Stimulated activated CD4-positive, alpha-beta T cell treated with anti-CD3 and anti-CD28 coated beads, Interleukin-2, amount 100 ng/mL, for 48 hours (primary cell): Measurements from ENCODE around the gene SDF2L1.
"Not testable (repeated sequence)": the region's sequence is repeated elsewhere in the genome, so short reads cannot be mapped to it uniquely, and the experiment has no call there.

Experiments
- DNase-seq, 2 donors: peaks; one replicate each; pipeline ENCODE4 v3.0.0-alpha.2; 2020

SDF2L1 gene, protein sequence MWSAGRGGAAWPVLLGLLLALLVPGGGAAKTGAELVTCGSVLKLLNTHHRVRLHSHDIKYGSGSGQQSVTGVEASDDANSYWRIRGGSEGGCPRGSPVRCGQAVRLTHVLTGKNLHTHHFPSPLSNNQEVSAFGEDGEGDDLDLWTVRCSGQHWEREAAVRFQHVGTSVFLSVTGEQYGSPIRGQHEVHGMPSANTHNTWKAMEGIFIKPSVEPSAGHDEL

DNA sequence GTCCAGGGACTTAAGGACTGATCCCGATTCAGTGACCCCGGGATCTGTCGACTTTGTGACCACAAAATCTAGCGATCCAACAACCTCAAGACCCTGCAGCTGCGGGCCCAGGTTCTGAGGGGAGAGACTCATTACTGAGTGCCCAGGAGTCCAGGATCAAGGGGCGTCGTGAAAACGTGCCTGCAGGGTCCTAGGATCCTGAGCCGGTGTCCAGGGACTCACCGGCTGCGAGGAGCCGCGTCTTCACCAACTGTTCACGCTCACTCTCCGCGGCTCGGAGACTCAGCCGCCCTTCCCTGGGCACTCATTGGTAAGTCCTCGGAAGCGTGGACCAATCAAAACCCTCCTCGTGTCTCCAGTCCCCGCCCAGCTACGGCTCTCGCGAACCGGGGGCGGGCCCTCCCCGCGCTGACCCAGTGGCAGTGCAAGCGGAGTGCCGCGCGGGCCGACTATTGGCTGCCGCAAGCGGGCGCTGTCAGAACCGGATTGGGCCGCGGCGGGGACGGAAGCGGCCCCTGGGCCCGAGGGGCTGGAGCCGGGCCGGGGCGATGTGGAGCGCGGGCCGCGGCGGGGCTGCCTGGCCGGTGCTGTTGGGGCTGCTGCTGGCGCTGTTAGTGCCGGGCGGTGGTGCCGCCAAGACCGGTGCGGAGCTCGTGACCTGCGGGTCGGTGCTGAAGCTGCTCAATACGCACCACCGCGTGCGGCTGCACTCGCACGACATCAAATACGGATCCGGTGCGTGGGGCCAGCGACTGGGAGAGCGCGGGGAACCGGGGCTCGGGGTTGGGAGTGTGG lies at the start of gene SDF2L1:
Gene SDF2L1 (plus strand): TSS at position 514 of the 795 bp plus-strand sequence. CDS start 35 bp downstream, at position 549.
- DNase-seq, result peak; percentile 97

DNA sequence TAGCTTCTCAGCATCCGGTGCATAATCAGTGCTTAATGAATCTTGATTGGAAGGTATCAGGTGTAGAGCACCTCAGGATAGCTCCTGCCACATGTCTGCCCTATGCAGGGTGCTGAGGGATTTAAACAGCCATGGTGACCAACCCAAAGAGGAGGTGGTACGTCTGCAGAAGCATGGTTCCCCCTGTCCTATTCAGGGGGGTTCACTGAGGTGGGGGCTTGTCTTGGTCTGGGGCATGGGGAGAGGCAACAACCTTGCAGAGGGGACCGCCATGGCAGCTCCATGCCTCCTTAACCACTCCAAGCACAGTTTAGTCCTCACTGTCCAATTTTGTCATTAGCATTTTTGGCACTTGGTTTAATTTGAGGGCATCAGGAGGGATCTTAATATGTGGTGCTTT lies 49.7 kb upstream of the SDF2L1 start:
- DNase-seq, result no peak

DNA sequence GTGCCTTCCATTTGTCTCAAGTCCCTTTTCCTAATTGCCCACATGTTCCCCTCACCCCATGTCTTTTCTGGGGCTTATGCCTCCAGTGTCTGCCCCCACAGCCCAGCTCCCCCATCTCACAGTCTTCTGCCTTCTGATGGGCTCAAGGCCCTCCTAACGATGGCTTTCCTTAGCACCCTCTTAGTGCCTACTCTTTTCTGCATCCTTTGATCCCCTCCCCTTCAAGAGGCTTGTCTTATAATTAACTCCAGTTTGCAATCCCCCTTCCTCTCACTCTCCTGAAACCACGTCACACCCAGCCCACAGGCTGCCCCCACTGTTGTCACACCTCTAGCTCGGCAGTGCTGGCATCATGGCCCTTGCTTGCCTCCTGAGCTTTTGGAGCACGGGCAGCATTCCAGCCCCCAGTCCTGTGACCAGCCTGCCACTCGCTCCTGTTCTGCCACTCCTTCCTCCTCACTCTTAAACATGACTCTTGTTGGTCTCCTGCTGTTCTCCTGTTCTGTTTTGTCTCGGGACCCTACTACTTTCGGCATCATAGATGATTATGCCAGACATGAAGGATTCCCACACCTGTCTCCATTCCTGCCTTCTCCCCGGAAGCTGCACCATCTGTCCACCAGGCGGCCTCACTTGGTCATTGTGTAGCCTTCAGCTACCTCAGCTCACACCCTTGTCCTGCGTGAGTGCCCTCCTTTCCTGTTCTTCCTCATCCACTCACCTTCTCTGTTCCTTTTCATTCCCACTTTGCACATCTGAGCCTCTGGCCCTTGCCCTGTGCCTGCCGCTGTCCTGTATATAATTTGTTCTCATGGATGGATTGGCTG lies 48.5 kb upstream of the SDF2L1 start:
- no peak for DNase-seq

DNA sequence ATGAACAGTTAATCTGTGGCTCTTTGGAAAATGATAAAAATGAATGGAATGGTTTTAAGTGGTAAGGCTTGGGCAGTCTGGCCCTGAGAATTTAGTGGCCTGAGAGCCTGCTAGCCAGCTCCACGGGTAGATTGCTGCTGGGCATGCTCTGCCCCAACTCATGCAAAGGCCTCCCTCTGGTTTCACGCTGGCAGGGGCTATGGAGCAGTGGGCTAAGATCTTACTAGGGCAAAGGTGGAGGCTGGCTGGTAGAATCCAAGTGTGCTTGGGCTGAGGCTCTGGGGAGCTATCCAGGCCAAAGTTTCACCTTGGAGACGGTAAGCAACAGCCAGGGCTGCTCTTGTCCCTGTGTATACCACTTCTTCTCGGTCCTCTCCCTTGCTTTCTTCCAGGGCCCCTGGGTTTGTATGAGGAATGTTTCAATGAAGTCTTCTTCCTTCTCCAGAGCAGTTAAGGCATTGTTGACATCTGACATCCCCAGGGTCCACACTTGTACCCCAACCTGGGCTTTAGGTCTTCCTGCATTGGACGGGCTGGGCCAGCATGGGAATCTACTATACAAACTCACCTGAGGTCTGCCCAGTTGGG lies 47.1 kb upstream of the SDF2L1 start:
- no peak for DNase-seq

DNA sequence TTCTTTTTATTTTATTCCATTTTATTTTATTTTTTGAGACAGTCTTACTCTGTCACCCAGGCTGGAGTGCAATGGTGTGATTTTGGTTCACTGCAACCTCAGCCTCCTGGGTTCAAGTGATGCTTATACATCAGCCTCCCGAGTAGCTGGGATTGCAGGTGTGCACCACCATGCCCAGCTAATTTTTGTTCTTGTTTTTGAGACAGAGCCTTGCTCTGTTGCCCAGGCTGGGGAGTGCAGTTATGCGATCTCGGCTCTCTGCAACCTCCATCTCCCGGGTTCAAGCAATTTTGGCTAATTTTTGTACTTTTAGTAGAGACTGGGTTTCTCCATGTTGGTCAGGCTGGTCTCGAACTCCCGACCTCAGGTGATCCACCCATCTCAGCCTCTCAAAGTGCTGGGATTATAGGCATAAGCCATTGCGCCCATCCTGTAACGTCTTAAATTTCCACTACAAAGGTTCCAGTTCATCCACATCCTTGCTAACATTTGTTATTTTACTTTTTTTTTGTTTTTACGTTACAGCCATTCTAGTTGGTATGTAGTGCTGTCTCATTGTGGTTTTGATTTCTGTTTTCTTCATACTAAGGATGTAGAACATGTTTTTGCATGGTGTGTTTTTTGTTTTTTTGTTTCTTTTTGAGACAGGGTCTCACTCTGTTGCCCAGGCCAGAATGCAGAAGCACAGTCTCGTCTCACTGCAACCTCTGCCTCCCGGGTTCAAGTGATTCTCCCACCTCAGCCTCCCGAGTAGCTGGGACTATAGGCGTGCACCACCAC lies 45.6 kb upstream of the SDF2L1 start:
- DNase-seq, result not testable (repeated sequence)

DNA sequence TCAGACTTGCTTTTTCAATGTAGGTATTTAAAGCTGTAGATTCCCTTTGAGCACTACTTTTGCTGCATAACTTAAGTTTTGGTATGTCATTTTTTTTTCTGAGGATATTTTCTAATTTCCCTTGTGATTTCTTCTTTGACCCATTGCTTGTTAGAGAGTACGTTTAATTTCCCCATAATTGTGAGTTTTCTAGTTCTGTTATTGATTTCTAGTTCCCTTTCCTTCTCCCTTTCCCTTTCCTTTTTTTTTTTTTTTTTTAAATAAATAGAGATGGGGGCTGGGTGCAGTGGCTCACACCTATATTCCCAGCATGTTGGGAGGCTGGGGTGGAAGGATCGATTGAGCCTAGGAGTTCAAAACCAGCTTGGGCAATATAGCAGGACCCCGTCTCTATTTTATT lies 43.8 kb upstream of the SDF2L1 start:
- no peak for DNase-seq

DNA sequence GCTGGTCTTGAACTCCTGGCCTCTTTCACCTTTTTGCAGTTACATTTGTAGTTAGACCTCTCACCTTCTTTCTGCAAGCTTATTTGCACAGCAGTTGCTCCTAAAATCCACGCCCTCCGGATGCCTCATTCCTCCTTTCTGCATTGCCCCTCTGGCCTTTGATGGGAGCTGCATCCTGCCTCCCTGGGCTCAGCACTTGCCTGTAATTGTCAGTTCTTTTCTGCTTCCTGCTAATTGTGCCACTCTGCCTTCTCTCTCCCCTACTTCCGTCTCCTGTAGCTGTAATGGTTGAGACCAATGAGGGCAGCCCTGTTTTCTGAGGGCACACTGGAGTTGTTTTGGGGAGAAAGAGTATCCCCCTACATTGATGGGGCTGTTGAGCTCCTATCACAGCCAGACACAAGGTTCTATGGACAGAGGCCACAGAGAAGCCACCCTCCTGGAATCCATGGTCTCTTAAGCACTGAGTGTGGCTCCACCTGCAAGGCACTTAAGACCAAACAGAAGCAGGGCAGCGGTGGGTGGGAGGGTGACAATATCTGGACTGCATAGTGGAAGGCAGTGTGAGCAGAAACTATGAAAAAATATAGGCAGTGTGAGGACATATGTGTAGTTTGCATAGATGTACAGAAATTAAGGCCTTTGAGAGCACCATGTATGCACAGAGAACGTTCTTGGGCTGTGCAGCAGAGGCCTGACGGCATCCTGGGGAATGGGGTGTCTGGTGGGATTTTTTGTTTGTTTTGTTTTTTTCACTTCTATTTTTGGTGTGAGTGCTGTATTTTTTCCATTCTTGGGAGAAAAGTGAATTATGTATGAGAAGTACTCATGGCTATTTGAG lies 42.8 kb upstream of the SDF2L1 start:
- DNase-seq, result no peak

DNA sequence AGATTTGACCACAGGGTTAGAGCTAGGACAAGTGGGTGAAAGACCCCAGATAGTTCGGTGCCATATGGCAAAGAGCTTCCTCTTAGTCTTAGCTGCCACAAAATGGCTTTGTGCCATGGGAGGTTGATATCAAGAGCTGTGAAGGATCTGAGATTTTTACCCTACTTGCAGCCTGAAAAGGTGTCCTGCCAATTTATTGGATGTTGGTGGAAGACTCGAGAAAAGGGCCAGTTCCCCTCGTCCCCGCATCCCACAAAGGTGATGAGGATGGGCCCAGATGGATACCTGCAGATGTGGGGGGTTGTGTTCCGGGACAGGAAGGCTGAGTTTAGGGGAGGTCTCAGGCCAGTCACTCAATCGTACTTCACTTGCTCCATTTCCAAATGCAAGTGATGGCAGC lies 39.5 kb upstream of the SDF2L1 start:
- no peak for DNase-seq

DNA sequence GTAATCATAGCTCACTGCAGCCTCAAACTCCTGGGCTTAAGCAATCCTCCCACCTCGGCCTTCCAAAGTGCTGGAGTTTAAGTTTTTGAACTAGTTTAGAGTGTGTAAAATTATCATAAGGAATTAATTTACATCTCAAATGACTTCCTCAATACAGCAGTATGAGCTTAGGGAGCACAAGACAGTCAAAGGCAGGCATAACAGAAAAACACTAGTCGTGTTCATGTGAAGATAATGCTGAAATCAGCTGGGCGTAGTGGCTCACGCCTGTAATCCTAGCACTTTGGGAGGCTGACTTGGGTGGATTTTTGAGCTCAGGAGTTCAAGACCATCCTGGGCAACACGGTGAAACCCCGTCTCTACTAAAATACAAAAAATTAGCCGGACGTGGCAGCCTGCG lies 38.1 kb upstream of the SDF2L1 start:
- DNase-seq, result no peak

DNA sequence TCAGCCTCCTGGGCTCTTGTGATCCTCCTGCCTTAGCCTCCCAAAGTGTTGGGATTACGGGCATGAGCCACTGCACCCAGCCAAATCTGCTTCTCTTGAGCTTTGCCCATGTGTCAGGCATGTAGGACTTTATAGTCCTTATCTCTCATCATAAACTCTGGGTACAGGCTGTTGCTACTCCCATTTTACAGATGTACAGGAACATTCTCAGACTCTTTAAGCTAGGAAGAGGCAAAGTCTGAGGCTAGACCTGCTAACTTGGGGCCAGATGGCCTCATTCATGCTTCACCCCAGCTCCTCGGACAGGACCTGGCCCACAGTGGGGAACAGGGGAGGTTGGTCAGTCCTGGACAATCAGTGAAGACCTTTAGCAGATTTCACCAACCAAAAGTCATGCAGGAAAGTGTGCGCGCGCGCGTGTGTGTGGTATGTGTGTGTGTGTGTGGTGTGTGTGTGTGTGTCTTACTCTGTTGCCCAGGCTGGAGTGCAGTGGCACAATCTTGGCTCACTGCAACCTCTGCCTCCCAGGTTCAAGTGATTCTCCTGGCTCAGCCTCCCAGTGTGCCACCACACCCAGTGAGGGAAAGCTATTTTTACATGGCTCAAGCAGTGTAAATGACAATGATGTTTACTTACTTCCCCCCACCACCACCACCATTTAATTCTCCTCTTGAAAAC lies 36.1 kb upstream of the SDF2L1 start:
- DNase-seq, result no peak

DNA sequence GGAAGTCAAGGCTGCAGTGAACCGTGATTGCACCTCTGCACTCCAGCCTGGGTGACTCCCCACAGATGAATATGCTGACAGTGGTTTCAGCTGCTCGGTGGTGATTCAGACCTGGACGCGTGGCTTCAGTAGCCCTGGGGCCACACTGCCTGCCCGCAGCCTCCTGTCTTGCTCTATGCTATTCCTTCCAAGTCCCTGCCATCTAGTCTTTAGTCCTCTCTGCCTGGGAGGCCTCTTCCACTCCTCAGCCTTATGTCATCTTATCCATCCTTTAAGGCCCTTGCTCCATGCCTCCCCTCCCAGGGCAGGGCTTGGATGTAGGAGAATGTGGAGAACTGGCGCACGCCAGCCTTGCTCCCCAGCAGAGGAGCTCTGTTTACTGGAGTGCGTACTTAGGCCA lies 35.3 kb upstream of the SDF2L1 start:
- no peak for DNase-seq

DNA sequence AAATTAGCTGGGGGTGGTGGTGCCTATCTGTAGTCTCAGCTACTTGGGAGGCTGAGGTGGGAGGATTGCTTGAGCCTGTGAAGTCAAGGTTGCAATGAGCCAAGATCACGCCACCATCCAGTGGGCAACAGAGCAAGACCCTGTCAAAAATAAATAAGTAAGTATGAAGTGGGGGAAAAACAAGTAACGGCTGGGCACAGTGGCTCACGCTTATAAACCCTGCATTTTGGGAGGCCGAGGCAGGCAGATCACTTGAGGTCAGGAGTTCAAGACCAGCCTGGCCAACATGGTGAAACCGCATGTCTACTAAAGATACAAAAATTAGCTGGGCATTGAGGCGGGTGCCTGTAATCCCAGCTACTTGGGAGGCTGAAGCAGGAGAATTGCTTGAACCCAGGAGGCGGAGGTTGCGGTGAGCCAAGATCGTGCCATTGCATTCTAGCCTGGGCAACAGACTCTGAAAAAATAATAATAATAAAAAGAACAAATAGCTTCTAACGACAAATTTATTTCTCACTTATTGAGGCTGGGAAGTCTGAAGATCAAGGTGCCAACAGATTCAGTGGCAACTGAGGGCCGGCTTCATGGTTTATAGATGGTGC lies 32.4 kb upstream of the SDF2L1 start:
- not testable (repeated sequence) for DNase-seq

DNA sequence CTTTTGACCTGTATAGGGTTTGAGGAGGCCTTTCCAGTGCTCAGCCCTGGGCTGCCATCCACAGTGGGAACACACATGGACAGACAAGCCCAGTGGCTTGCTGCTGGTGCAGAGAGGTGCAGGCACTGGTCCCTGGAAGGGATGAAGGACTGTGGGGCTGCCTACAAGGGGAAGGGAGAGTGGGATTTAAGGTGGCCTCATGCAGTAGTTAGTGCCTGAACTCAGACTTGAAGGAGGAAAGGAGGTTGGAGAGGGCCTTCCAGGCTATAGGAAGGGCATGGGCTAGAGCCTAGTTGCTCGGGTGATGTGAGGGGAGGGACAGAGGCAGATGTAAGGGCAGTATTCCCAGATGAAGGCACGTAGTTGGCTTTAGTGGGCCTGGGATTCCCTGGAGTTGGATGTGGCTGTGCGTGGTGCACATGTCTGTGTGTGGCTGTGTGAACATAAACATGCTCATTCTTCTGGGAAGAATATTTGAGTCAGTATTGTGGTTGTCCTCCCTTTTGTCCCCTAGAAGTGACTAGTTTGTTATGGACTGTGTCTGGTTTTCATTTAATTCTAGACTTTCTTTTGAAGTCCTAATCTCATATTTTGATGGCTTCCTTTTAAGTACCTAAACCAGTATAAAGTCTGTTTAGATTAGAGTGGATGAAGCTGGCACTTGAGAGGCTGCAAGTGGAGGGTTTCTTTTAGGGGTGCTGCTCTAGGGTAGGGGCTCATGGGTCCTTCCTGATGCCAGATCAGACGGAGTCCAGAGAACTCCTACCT lies 30.7 kb upstream of the SDF2L1 start:
- DNase-seq, result no peak

DNA sequence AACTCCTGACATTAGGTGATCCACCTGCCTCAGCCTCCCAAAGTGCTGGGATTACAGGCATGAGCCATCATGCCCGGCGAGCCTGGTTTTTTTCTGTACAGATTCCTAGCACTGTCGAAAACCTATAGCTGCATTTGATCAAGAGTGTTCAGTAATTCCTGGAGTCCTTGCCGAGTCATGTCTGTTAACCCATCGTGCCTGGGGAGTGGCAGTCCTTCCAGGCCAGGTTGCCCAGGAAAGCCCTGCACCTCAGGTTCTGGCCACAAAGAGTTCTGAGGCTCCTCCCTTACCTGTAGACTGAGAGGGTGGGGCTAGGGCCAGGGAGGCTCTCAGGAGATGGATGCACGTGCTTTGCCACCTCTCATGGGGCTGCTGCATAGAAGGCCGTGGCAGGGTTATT lies 29.2 kb upstream of the SDF2L1 start:
- no peak for DNase-seq

DNA sequence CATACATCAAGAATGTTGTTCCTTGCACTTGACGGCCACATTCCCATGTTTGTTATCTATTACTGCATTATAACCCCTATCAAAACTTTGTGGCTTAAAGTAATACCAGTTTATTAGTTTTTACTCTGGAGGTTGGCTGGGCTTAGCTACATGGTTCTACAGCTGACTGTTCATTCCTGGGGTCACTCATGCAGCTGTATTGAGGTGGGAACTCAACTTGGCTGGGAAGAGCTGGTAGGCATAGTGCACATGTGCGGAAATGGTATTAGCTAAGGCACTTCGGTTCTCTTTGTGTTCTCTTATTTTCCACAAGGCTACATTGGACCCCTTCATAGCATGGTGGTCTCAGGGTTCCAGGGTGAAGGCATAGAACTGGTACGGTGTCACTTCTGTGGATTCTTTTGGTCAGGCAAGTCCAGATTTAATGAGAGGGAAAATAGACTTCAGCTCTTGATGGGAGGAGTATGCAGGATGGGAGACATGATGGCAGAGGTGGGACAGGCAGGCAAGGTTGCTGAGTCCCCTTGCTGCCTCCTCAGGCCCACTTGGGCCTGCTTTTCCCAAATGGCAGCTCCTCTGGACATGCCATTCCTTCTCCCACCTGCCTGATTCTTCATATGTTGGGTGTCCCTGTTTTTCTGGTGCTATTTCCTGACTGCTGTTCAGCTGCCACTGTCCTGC lies 28.4 kb upstream of the SDF2L1 start:
- DNase-seq, result no peak

DNA sequence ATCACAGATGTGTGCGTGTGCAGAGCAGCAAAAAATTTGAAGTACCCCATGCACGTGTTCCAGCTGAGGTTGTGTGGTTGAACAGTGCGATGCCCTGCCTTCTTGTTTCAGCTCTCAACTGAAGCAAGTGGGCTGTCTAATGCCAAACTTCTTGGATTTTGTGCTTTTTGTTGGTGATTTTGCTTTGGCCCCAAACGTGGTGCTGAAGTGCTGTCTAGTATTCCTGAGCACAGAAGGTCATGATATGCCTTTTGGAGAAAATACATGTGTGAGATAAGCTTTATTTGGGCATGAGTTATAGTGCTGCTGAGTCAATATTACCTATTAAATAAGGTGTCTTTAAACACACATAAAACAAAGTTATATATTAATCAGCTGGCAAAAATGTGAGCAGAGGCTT lies 26.4 kb upstream of the SDF2L1 start:
- no peak for DNase-seq

DNA sequence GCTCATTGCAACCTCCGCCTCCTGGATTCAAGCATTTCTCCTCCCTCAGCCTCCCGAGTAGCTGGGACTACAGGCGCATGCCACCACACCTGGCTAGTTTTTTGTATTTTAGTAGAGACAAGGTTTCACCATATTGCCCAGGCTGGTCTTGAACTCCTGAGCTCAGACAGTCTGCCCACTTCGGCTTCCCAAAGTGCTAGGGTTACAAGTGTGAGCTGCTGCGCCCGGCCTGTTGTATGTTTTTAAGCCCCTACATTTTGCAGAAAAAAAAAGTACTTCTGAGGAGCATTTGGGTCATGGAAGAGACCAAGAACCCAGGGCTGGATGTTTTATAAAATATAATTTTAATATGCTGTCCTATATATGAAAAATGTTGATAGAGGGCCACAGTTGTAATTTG lies 24.8 kb upstream of the SDF2L1 start:
- not testable (repeated sequence) for DNase-seq

DNA sequence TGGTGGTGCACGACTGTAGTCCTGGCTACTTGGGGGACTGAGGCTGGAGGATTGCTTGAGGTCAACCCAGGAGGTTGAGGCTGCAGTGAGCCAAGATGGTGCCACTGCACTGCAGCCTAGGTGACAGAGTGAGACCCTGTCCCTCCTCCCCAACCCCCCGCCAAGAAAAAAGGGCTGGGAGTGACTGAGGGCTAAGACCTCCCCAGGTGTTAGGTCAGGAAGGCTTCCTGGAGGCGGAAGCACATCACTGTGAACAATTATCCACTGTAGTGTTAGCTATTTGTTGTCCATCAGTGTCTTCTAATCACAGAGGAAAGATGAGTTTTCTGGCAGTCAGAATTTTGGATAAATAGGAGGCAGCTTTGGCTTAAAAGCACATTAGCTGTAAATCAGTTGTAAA lies 21.1 kb upstream of the SDF2L1 start:
- DNase-seq, result no peak
